A673 (cell line): ENCODE measurements around the gene HJURP. TPM values are rescaled to one million over a fixed set of nuclear protein-coding genes. Genes with fewer than 3 reads are reported as not detected.

Source experiments
- BruUV-seq: library from RNA; stranded (reverse); fragments of 400-500 nt; replicated peaks from 2 replicates; lab custom pipeline; 2021; lab: Mats Ljungman, UMichigan
- CTCF ChIA-PET: fragments of 300-600 bp; sonication (Branson Sonifier 250); formaldehyde crosslinking; loops from one replicate; lab custom pipeline; 2022; ENCODE audit warnings: antibody characterized with exemption; lab: Charles Lee
- POLR2A ChIA-PET: fragments of 300-600 bp; sonication (Branson Sonifier 250); formaldehyde crosslinking; loops from one replicate; lab custom pipeline; 2022; ENCODE audit warnings: antibody characterized with exemption; ENCODE audit not compliant: low non-redundant PET; lab: Charles Lee
- DNase-seq: peaks from one replicate; pipeline ENCODE4 v3.0.0-alpha.2; 2015; ENCODE audit warnings: low spot score
- H3K27ac ChIP-seq: fragments of 200-600 bp; sonication (generic); 2 replicates; pipeline ENCODE4 v1.5.1; 2016; ENCODE audit warnings: mixed run types, low read depth, mild to moderate bottlenecking, mixed read lengths, antibody characterized with exemption, low read length; ENCODE audit not compliant: poor library complexity, severe bottlenecking
- H3K27me3 ChIP-seq: fragments of 200-600 bp; sonication (generic); replicated peaks from 2 replicates; pipeline ENCODE4 v1.6.1; 2017; ENCODE audit warnings: mixed run types, low read depth, mild to moderate bottlenecking, mixed read lengths, antibody characterized with exemption, low read length; ENCODE audit not compliant: insufficient read depth, poor library complexity
- H3K36me3 ChIP-seq: fragments of 200-600 bp; sonication (generic); 2 replicates; pipeline ENCODE4 v1.6.1; 2016; ENCODE audit warnings: mixed run types, mild to moderate bottlenecking, mixed read lengths, antibody characterized with exemption, low read length; ENCODE audit not compliant: insufficient read depth, poor library complexity, severe bottlenecking
- H3K4me1 ChIP-seq: fragments of 200-600 bp; sonication (generic); 2 replicates; pipeline ENCODE4 v1.6.1; 2017; ENCODE audit warnings: mixed run types, mild to moderate bottlenecking, mixed read lengths, antibody characterized with exemption, low read length; ENCODE audit not compliant: insufficient read depth, poor library complexity, severe bottlenecking
- H3K4me3 ChIP-seq: fragments of 200-600 bp; sonication (generic); 2 replicates; pipeline ENCODE4 v1.5.1; 2016; ENCODE audit warnings: low read depth, mixed run types, mild to moderate bottlenecking, mixed read lengths, low read length; ENCODE audit not compliant: poor library complexity, severe bottlenecking
- H3K9me3 ChIP-seq: fragments of 200-600 bp; sonication (generic); 2 replicates; pipeline ENCODE4 v1.6.1; 2016; ENCODE audit warnings: mixed run types, low read depth, mild to moderate bottlenecking, mixed read lengths, antibody characterized with exemption, low read length; ENCODE audit not compliant: poor library complexity, severe bottlenecking
- EZH2 ChIP-seq: fragments of 200-600 bp; sonication (generic); IDR thresholded peaks from 2 replicates; pipeline ENCODE4 v1.6.1; 2017; ENCODE audit warnings: borderline replicate concordance, low read depth, mild to moderate bottlenecking, mixed read lengths, antibody characterized with exemption, low read length; ENCODE audit not compliant: poor library complexity, severe bottlenecking
- intact Hi-C: fragments of 100-400 bp; cut with micrococcal nuclease; formaldehyde crosslinking; loops from one replicate; pipeline ENCODE4 v1.10.0; 2022; ENCODE audit not compliant: unreplicated experiment
- total RNA-seq: library from RNA; stranded (reverse); gene quantifications from 2 replicates; pipeline ENCODE4 v1.2.3, GENCODE V29; 2021
- TF ChIP-seq, protein P1 (sequence below): fragments of 300-800, 200-600 bp; sonication (generic); conservative IDR thresholded peaks from 2 replicates; pipeline ENCODE4 v1.5.1; 2017; ENCODE audit warnings: low read depth, mild to moderate bottlenecking, antibody characterized with exemption, low read length, moderate library complexity, mixed read lengths

The HJURP gene
- total RNA-seq, 1 experiment from 2014 or later = 103 TPM

DNA sequence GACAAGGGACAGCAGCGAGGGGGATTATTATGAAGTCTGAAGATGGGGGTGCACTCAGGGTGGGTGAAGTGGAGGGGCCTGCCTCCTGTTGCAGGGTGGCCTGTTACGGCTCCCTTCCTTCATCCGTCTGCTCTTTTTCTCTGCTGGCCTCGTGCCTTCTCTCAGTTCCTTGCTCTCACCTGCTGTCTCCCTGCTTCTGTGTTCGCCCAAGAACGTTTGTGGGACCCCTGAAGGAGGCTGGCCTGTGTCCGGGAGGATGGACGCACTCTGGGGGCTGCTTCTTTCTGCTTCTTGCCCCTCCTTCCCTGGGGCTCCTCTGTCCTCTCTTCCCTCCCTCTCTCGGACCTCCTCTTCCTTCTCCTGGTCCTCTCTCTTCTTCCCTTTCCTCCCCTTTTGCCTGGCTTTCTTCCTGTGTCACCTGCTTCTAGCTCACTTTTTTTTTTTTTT lies 62.4 kb downstream of the HJURP start:
- no peak overlapping the region for H3K4me3 ChIP-seq
- no TSS peak for BruUV-seq
- no peak overlapping the region for H3K27ac ChIP-seq
- intact Hi-C loops = no loop called here
- H3K36me3 ChIP-seq = no peaks in the 10 kb centered on the region
- no peak for TF ChIP-seq EZH2
- TF ChIP-seq, protein P1, sequence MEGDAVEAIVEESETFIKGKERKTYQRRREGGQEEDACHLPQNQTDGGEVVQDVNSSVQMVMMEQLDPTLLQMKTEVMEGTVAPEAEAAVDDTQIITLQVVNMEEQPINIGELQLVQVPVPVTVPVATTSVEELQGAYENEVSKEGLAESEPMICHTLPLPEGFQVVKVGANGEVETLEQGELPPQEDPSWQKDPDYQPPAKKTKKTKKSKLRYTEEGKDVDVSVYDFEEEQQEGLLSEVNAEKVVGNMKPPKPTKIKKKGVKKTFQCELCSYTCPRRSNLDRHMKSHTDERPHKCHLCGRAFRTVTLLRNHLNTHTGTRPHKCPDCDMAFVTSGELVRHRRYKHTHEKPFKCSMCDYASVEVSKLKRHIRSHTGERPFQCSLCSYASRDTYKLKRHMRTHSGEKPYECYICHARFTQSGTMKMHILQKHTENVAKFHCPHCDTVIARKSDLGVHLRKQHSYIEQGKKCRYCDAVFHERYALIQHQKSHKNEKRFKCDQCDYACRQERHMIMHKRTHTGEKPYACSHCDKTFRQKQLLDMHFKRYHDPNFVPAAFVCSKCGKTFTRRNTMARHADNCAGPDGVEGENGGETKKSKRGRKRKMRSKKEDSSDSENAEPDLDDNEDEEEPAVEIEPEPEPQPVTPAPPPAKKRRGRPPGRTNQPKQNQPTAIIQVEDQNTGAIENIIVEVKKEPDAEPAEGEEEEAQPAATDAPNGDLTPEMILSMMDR = no peak
- no peak for DNase-seq
- H3K4me1 ChIP-seq = no peaks in the 10 kb centered on the region
- H3K27me3 ChIP-seq = no peaks in the 10 kb centered on the region
- H3K9me3 ChIP-seq = no peaks in the 10 kb centered on the region
- CTCF ChIA-PET = no interaction called here
- POLR2A ChIA-PET = no interaction called here

DNA sequence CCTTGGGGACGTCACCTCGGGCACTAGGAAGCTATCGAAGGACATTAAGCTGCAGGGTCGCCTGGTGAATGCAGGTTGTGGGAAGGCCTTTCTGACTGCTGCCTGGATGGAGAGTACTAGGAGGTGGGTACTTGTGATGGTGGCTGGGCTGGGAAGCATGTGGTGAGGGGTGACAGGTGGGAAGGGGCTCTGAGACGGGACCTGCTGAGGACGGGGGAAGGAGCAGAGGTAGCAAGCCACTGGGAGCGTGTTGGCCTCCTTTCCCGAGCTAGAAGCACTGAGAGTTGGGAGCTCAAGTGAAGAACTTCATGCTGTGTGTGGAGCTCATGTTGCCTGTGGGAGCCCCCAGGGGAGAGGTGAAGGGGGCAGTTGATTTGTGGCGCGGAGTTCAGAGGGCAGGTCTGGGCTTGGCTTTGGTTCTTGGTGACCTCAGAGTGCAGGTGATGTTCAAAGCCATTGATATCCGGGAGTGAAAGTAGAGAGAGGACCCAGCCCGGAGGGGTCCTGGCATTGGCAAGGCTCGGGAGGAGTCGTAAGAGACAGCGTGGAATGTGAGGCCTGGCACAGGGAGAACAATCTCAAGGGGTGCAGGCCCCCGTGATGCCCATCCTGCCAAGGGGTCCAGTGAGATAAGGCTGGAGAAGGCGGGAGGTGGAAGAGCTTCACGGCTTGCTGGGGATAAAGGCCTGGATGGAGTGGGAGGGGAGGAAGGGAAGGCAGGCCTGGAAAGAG lies 63.0 kb downstream of the HJURP start:
- POLR2A ChIA-PET = no interaction called here
- no TSS peak for BruUV-seq
- H3K27me3 ChIP-seq = no peaks in the 10 kb centered on the region
- no peaks in the 10 kb centered on the region for H3K9me3 ChIP-seq
- DNase-seq = no peak
- intact Hi-C loops = no loop called here
- H3K36me3 ChIP-seq = no peaks in the 10 kb centered on the region
- H3K4me1 ChIP-seq = no peaks in the 10 kb centered on the region
- TF ChIP-seq, protein P1 = no peak
- no peak for TF ChIP-seq EZH2
- CTCF ChIA-PET = no interaction called here
- H3K4me3 ChIP-seq = no peak overlapping the region
- no peak overlapping the region for H3K27ac ChIP-seq

DNA sequence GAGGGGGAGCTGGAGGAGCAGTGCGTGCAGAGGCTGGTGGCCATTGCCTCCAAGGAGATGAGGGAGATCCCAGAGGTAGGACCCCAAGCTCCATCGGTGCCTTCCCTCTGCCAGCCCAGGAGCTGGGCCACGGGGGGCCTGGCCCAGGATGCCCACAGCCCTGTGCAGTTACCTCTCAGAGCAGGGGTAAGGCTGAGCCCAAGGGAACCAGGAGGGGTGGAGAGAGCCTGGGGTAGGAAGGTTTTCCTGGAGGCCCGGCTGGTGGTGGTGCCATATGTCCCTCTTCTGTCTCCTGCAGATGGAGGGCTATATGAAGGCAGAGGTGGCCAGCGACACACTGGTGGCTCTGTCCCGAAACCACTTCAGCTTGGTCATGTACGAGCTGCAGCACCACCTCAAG lies 64.8 kb downstream of the HJURP start:
- Histone ChIP-seq H3K27me3 (no peaks in the 10 kb centered on the region), H3K36me3 (no peaks in the 10 kb centered on the region), H3K27ac (no peak overlapping the region), H3K4me3 (no peak overlapping the region), H3K4me1 (no peaks in the 10 kb centered on the region), H3K9me3 (no peaks in the 10 kb centered on the region)
- intact Hi-C loops = no loop called here
- TF ChIP-seq, protein P1 = no peak
- no peak for TF ChIP-seq EZH2
- no TSS peak for BruUV-seq
- no peak for DNase-seq
- CTCF ChIA-PET = no interaction called here
- POLR2A ChIA-PET = no interaction called here

Other genes starting within 250 kb of the HJURP start
- gene UGT1A8, start 236.9 kb downstream of the HJURP start, total RNA-seq = not detected in 2 replicates
- gene UGT1A10, start 218.1 kb downstream of the HJURP start, total RNA-seq = not detected in 2 replicates
- not detected in 2 replicates for gene UGT1A9, start 182.6 kb downstream of the HJURP start, total RNA-seq
- gene UGT1A7, start 172.6 kb downstream of the HJURP start, total RNA-seq = not detected in 2 replicates
- gene UGT1A6, start 161.6 kb downstream of the HJURP start, total RNA-seq = not detected in 2 replicates
- gene UGT1A5, start 141.6 kb downstream of the HJURP start, total RNA-seq = not detected in 2 replicates
- 0.11 TPM in 1 of 2 replicates, not detected in the other for gene UGT1A4, start 135.8 kb downstream of the HJURP start, total RNA-seq
- not detected in 2 replicates for gene UGT1A3, start 125.5 kb downstream of the HJURP start, total RNA-seq
- not detected in 2 replicates for gene UGT1A1, start 94.3 kb downstream of the HJURP start, total RNA-seq
- 0.92 and 1.3 TPM in 2 replicates for gene MROH2A, start 76.2 kb downstream of the HJURP start, total RNA-seq
- gene TRPM8, start 62.8 kb upstream of the HJURP start, total RNA-seq = 3.6 and 8.9 TPM in 2 replicates
- gene SPP2, start 196.2 kb upstream of the HJURP start, total RNA-seq = not detected in 2 replicates